GM19240 (cell line): ENCODE measurements around the gene TYW5.
A peak's percentile ranks its signal among the peaks of the same experiment; 100 is the strongest.

Experiments used
- DNase-seq: peaks from one replicate; pipeline ENCODE4 v3.0.0; 2011; ENCODE audit warnings: low spot score; ENCODE audit not compliant: insufficient read length

The TYW5 gene, protein sequence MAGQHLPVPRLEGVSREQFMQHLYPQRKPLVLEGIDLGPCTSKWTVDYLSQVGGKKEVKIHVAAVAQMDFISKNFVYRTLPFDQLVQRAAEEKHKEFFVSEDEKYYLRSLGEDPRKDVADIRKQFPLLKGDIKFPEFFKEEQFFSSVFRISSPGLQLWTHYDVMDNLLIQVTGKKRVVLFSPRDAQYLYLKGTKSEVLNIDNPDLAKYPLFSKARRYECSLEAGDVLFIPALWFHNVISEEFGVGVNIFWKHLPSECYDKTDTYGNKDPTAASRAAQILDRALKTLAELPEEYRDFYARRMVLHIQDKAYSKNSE

DNA sequence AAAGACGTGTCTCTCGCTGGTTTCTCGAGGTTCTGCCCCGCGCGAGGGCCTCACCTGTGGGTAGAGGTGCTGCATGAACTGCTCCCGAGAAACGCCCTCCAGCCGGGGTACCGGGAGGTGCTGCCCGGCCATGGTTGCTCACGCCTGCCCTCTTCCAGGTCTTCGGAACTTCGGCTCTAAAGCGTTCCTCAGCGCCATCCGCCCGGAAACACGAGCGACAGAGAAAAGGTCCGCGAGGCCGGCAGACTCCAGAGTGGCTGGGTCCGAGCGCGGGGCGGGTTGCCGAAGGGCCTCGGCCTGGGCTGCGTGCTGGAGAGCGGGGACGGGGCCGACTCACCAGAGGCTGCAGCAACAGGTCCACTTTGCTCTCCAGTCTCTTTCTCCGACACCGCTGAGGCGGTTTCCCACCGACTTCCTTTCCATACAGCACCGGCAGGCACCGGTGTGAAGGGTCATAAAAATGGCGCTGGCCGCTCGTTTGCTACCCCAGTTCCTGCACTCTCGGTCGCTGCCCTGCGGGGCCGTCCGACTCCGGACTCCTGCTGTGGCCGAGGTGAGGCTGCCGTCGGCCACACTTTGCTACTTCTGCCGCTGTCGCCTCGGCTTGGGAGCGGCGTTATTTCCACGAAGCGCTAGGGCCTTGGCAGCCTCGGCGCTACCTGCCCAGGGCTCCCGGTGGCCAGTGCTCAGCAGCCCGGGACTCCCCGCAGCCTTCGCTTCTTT lies at the start of gene TYW5, which contains the start of gene MAIP1:
Gene TYW5 (minus strand): TSS at position 153 of the 723 bp plus-strand sequence. CDS start 21 bp downstream, at position 132.
Gene MAIP1 (plus strand): TSS at position 244 of the 723 bp plus-strand sequence. CDS start 217 bp downstream, at position 461.
- DNase-seq, result peak; percentile 53

DNA sequence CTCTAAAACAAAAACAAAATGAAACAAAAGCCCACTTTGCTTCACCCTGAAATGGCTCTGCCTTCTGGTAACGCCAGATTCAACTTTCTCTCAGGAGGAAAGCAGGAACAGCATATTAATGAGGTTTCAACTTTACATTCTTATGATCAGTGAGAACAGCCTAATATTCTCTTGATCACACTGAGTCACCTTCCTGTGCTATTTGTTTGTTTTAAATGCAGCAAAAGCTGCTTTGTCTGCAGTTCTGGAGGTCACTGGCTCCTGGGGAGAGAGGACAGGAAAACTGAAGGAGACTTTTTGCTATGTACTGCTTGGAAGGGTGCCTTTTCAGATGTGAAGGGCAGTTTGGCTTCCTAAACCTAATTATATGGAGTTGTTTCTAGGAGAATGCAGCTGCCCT lies 48.2 kb upstream of the TYW5 start:
- no peak for DNase-seq

DNA sequence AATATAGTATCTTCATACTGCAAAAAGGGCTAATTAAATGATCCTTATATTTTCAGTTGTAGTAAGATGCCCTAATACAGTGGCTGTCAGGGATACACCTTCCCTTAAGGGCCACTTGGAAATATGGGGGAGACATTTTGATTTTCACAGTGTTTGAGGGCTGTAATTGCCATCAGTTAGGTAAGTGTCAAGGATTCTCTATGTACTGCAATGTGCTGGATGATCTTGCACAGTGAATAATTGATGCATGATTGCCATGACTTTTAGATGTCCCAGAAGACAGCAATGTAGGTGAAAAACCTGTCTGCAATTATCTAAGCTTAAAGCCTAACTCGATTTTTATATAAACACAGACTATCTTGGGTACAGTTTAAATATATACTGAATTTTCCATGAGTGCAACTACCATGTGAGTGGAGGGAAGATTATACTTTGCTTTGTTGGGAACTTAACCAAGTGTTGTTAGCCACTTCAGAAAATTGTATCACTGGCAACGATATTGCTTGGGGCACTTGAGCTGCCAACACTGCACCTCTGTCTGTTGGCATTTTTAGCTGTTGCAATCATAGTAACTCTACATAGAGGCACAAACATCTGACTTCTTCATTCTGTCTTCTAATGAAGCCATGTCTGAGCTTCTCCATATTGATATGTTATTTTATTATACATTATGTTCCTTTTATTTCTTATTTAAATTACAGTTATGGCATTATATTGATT lies 45.3 kb upstream of the TYW5 start:
- no peak for DNase-seq

DNA sequence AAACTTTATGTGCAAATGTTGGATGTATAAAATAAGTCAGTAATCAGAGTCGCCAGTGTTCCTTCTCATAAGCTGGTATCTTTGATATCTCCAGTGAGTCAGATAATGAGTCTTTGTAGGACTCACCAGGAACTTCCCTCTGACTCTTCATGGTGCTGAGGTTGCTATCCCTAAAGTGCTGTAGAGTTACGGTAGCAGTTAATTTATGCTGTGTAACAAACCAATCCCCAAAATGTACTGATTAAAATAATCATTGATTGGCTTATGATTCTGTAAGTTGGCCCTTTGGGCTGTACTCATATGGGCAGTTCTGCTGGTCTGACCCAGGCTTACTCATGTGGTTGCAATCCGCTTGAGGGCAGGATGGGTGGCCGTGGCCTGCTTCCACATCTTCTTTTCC lies 43.9 kb upstream of the TYW5 start:
- DNase-seq, result no peak

DNA sequence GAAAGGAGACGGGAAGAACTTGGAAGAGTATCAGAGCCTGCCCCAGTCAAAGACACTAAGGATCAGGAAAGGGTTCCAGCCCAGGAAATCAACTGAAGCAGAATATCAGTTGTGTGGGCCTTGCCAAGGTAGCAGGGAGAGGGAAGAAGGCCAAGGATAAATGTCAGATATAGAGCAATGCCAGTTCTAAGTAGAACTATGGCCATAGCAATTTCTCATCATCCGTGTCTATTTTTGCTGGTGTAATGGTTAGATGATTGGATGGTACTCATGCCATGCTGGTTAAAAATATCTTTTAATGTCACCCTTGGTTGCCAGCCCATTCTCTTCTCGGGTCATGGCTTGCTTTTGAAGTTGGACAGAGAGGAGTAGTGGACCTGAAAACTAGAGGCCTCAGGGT lies 42.0 kb upstream of the TYW5 start:
- DNase-seq, result no peak

DNA sequence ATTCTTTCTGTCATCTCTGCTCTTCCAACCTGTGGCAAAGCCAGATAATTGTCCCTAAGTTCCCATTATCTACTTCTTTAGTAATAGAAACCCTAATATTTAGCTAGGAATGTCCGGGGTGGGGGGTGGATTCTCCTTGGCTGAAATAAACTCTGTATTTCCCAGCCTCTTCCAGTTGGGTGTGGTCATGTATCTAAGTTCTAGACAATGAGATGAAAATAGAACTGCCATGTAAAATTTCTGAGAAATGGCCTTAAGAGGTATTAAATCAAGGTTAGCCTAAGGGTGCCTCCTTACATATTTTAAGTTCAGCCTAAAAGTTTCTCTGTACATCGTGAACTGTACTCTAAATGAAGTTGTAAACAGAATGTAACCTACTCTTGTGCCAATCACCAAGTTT lies 39.6 kb upstream of the TYW5 start:
- no peak for DNase-seq

DNA sequence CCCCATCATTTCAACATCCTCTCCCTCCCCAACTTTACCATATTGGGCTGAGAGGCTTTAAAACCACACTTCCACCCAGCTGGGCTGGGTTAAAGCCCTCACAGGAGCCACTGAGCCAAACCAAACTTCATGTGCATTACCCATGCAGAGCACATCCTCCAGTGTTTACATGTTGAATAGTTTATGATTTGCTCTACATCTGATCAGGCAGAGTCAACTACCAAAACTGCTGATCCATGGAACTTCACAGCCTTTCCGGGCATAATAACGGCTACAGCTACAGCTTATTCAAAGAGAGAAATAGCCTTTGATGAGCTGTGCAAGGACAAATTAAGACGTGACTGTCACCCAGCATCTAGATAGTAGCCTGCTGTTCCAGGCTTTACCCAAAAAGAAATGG lies 39.1 kb upstream of the TYW5 start:
- no peak for DNase-seq

DNA sequence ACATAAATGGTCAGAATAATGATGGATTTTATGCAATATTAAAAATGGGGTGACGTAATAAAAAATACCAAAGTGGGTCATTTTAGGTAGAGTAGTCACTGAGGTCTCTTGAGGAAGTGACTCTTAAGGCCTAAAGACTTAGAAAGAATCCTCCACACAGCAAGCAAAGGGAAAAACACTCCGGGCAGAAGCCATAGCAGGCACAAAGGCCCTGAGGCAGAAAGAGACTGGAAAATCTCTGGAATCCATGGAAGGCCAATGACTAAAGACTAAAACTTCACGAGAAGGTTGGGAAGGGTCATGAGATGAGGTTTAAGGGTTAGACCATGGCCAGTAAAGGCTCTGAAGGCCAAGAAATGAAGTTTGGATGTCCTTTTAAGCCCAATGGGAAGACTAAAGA lies 37.0 kb upstream of the TYW5 start:
- DNase-seq, result no peak

DNA sequence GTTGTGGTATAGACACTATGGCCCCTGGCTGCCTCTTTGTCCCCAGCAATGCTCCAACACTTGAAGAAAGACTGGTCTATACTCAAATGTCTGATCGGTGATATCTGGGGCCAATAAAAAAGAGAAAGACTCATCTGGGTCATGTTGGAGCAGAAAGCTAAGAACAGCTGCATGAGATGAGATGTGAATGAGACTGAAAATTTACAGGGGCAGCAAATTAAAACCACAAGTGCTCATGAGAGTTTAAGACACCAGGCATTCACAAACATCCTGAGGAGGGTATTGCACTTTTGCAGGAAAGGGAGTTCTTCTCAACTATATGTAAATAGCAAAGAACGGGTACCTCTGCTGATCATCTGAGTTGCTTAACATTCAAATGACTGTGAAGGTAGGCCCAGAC lies 36.4 kb upstream of the TYW5 start:
- no peak for DNase-seq

DNA sequence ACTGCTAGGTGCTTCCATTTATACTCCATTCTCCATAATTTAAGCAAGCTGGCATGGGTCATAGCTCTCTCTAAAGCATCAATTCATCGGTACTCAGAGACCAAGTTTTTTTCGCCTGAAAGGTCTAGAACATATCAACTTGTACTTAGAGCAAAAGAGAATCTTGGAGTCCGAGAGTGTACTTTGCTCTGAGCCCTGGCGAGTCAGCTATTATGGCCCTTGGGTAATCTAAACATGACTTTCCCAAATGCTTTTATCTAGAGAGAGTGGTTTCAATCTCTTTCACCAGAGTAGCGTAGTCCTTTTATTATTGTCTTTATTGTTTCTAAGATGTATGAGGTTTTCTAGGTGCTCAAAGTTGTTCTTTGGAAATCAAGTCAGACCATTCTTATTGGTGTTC lies 34.5 kb upstream of the TYW5 start:
- no peak for DNase-seq

DNA sequence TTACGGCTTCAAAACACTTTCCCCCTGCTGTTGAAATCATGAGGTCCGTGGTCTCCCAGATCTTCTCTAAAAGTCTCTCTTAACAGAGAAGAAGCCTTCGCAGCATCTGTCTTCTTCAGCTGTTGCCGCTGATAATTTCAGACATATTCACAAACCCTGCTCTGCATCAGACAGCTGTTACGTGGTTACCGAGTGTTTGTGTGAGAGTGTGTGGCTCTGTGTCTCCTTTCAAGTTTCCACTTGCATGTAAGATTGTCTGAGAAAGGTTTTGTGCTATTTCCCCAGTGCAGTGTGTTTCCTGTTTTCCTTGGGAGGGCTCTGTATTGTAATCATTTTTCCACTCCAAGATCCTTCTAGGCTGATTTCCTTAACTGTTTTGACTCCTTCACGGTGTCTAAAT lies 32.9 kb upstream of the TYW5 start:
- DNase-seq, result no peak

DNA sequence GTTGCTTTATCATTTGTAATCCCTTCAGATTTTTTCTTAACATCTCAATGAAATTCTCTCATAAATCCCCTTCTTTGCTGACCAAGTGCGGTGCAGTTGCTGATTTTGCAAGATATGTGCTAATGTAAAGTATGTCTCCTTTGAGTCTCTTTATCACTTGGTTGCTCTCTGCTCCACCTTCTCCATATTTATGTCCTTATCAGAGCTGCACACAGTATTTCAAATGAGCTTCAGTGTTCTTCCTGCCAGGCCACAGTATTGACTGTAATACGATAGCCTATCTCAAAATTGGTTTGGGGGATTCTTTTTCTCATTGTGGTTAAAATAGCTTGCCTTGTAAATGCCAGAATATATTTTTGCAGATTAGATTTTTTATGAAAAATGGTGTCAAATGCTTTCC lies 32.3 kb upstream of the TYW5 start:
- DNase-seq, result no peak

DNA sequence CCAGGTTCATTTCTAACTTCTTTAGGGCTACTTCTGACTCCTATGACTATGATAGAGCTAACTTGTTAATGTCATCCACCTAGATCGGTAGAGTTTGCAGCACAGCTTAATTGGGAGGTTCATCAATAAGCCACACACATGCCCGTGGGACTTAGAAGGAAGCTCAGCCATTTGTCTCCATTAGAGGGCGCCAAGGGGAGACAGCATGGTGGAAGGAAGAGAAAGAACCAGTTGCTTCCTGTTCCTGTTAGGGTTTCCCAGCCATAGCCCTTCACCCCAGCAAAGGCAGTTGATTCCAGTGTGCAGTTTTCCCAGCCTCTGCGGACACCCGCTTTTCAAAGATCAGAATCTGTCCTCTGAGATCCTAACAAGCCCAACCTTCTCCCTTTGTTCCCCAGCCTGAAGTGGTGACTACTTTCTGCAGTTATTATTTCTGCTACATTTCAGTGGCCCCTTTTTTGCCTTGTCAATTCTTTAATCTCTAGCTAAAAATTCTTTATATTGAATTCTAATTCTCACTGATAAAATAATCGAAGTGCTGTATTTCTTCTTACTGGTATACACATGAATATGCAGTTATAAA lies 30.4 kb upstream of the TYW5 start:
- peak; percentile 17 for DNase-seq

DNA sequence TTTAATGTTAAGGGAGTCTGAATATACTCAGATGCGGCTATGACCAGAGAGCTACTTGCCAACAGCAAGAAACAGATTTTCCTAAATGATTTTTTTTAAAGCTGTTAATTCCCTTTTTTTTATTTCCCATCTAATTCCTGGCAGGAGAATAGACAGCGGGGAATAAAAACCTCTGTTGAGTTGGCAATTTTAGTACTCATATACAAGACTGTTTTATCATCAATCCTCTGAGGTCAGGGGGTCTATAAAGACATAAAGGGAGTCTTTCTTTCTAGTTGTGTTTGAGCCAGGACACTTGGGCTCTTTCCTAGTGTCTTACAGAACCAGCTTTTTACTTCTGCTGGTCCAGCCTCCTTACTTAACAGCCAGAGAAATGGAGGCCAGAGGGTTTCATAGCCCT lies 29.5 kb upstream of the TYW5 start:
- DNase-seq, result no peak

DNA sequence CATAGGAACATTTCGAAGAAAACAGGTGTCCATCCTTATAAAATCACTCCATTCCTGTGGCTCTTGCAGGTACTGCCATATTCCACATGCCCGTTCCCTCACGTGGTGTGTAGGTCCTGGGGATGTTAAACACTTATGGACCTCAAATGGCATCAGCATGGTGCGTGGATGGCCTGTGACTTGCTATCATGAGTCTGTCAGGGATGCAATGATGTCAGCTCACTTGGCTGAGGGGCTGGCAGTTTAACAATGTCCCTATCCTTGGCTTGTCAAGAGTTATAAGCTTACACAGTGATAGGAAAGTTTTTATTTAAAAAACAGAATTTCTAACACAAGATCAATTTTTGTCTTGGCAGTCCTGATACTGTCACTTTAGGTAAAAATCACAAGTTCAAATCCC lies 28.9 kb upstream of the TYW5 start:
- DNase-seq, result no peak

DNA sequence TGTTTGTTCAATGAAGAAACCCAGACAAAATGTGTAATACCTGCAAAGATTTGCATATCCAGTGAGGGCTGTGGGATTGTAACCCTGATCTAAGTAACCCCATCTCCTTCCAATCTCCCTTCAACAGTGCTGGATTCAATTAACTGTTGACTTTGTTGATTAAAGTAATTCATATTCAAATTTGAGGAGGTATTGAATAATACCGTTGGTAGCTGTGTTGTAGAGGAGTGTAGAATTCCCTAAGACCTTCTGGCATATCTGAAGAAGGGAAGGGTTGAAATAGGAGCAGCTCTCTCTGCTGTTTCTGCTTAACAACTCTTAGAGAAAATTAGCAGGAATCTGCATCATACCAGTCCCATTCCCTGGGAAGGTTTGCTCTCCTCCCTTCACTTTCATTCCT lies 28.2 kb upstream of the TYW5 start:
- DNase-seq, result no peak

DNA sequence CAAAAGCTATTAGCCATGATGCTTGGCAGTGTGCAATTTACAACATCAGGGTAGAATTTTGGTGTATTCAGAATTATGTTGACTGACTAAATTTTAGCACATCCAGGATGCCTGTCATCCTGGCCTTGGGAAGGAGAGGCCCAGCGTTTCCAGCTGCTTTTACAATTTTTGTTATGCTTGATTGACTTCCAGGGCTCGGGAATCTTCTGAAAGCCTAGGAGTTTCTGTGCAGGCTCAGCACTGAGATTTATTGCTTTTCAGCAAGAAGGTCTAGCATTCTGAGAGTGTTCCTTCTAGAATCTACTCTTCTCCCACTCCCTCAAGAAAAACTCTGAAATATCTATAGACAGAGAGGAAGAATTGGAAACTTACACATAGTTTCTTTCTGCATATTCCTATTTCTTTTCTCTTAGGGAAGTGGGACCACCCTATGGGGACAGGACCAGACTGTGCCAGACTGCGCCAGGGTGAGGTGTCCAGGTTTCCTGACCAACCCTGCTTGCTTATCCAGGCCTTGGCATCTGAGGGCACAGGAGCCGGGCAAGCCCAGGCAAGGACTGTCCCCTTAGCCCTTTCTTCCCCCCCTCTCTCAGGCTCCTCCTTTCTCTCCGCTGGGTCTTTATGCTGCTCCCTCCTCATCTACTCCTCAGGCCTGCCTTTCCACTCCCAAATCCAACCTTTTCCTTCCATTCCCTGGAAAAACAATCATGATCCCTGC lies 27.0 kb upstream of the TYW5 start:
- DNase-seq, result no peak

DNA sequence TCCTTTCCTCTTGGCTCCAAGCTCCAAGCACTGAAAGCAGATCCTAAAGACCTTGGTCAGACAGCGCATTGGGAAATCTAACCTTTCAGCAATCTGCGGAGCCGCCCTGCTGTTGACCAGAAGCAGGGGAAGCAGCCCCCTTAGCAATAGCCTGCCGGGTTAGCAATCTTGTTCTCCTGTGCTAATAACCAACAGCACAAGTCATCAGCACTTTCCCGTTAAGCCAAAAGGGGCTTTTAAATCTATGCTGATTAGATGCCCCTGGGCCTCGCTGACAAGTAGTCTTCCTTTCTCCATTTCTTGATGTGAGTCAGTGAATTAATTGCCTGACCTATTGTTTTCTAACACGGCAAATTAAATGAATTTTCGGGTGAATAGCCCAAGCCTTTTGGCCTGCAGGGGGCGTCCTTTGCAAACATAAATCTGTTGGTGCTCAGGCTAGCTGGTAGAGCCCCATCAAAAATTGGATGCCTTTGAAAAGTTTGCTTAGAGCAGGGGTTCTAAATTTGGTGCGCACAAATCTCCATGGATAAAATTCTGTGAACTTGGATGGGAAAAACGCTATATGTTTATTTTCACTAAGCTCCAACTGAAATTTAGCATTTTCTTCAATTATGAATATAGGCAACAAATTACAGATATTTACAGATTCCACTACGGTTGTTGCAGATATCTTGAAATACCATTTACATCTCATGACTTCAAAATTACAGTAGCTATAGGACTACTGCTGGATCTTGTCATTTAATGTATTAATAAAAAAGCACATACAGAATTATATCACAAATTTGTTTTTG lies 24.7 kb upstream of the TYW5 start:
- peak; percentile 21 for DNase-seq

DNA sequence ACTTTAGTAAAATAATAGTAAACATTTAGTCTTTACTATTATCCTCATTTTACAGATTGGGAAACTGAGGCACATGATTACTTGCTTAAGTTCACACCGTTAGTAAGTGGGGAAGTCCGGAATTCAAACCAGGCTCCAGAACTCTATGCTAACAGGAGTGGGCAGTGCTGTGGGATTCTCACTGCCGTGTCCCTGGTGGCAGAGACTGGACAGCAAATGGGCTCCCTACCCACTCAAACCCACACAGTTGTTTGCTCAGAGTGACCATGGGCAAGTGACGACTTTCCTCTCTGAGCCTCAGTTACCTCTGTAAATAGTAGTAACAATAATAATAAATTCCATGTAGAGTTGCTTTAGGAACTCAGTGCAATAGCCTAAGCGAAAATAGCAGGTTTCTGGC lies 24.1 kb upstream of the TYW5 start:
- no peak for DNase-seq

DNA sequence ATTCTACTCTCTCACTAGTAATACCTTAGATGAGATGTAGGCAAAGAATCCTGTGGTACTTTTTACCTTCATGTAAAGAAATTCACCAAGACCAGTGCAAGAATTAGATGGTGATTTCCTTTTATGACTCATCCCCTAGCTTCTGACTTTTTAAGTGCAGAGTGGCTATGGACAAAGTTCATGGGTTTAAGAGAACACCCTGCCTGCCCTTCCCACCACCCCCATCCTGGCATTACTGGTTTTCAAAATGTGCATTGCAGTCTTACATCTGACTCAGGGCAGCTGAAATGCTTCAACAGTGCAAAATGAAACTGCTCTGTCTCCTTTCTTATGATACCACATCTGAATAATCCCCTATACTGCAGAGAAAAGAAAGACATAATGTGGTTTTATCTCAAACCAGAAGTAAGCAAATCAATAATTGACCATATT lies 22.7 kb upstream of the TYW5 start:
- DNase-seq, result no peak
